Mammary epithelial cell (primary cell): Measurements from ENCODE around the gene SLC10A3.

Experiments
- CTCF ChIP-seq, 2 donors: IDR thresholded peaks in 1 of 2; conservative IDR thresholded peaks in 1 of 2; 2 replicates each; pipeline ENCODE4 v1.5.1; 2011 to 2012; ENCODE audit warnings: inconsistent platforms in 2 of 2, low read length in 2 of 2, mild to moderate bottlenecking in 2 of 2, control low read depth in 1 of 2, low read depth in 1 of 2; ENCODE audit not compliant: insufficient read depth in 1 of 2; ENCODE audit errors: extremely low read depth in 1 of 2
- EZH2 ChIP-seq: IDR thresholded peaks from 2 replicates; pipeline ENCODE4 v1.6.1; 2012; ENCODE audit warnings: low read length, inconsistent platforms, borderline replicate concordance

GRCh38 chrX:154502098-154502497 is 11.7 kb upstream of the SLC10A3 start:
- TF ChIP-seq CTCF (conservative IDR thresholded peaks at IDR 0.05 in 1 of 2, IDR thresholded peaks at IDR 0.05 in 1 of 2; ENCODE audit: extremely low read depth in 1 of 2, insufficient read depth in 1 of 2, low read depth in 1 of 2, low read length in 2 of 2) (no peak), EZH2 (no peak)
